ENCODE measurements around the gene PRR11. TPM values are rescaled to one million over a fixed set of nuclear protein-coding genes. Genes with fewer than 3 reads are reported as not detected.

PRR11 gene
- total RNA-seq, 3 donors from 2014 or later (not counting 1 experiment from before 2014, with no cell fraction given), result 2.0 to 4.0 (median 2.9) TPM

DNA sequence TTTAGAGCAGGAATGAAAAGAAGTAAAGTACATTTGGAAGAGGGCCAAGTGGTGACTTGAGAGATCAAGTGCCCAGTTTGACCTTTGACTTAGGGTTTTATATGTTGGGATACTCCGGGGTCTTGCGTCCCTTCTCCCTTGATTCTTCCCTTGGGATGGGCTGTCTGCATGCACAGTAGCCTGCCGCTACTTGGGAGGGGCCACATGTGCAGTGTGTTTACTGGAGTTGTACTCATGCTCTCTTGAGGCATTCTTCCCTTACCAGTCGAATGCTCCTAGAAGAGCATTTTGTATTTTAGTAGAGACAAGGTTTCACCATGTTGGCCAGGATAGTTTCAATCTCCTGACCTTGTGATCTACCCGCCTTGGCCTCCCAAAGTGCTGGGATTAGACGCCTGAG is 88.5 kb downstream of the PRR11 start:
- no peaks in the 10 kb centered on the region for H3K9me3 Mint-ChIP-seq
- H3K27me3 Mint-ChIP-seq (ENCODE audit: low read depth in 2 of 2), result no peaks in the 10 kb centered on the region
- no peaks in the 10 kb centered on the region for H3K27me3 ChIP-seq (ENCODE audit: control insufficient read depth, insufficient read depth, low read length)
- intact Hi-C loops (cut with micrococcal nuclease), result no loop called here
- no peaks in the 10 kb centered on the region for H3K36me3 Mint-ChIP-seq
- H3K4me1 Mint-ChIP-seq, result no peaks in the 10 kb centered on the region
- H3K27ac Mint-ChIP-seq, result no peak overlapping the region
- no peak for DNase-seq
- WGBS (ENCODE audit: insufficient coverage), result 94% methylated on average over 6 of the region's 6 CpGs
- H3K36me3 ChIP-seq (ENCODE audit: control insufficient read depth, insufficient read depth, low read length), result no peaks in the 10 kb centered on the region
- no peaks in the 10 kb centered on the region for H3K4me1 ChIP-seq (ENCODE audit: control insufficient read depth, insufficient read depth, low read length)
- no peak overlapping the region for H3K4me3 Mint-ChIP-seq
- no peaks in the 10 kb centered on the region for H3K9me3 ChIP-seq (ENCODE audit: control insufficient read depth, insufficient read depth, low read length)
- H3K27ac ChIP-seq (ENCODE audit: low read length), result no peak overlapping the region
- no peak for ATAC-seq
- TF ChIP-seq, protein P1, sequence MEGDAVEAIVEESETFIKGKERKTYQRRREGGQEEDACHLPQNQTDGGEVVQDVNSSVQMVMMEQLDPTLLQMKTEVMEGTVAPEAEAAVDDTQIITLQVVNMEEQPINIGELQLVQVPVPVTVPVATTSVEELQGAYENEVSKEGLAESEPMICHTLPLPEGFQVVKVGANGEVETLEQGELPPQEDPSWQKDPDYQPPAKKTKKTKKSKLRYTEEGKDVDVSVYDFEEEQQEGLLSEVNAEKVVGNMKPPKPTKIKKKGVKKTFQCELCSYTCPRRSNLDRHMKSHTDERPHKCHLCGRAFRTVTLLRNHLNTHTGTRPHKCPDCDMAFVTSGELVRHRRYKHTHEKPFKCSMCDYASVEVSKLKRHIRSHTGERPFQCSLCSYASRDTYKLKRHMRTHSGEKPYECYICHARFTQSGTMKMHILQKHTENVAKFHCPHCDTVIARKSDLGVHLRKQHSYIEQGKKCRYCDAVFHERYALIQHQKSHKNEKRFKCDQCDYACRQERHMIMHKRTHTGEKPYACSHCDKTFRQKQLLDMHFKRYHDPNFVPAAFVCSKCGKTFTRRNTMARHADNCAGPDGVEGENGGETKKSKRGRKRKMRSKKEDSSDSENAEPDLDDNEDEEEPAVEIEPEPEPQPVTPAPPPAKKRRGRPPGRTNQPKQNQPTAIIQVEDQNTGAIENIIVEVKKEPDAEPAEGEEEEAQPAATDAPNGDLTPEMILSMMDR (IDR thresholded peaks at IDR 0.05), result no peak
- no peak overlapping the region for H3K4me3 ChIP-seq (ENCODE audit: low read length)

Other genes with a start within 250 kb of the PRR11 start
- gene TRIM37, start 48.9 kb upstream of the PRR11 start, total RNA-seq, result 10 to 100 TPM; 20.4 to 26.1 (median 21.9) TPM
- gene SKA2, start 560 bp upstream of the PRR11 start, total RNA-seq, result 10 to 100 TPM; 13.4 to 26.5 (median 17.8) TPM
- gene SMG8, start 54.3 kb downstream of the PRR11 start, total RNA-seq, result 10 to 100 TPM; 10.4 to 13.5 (median 13.2) TPM
- 1 to 10 TPM; 4.0 to 5.3 (median 5.1) TPM for gene GDPD1, start 64.8 kb downstream of the PRR11 start, total RNA-seq
- gene YPEL2, start 175.9 kb downstream of the PRR11 start, total RNA-seq, result 10 to 100 TPM; 30.5 to 35.6 (median 33.5) TPM

Data from natural killer cell (primary cell).